Measurements from ENCODE around the gene TDRD5. TPM values are rescaled to one million over a fixed set of nuclear protein-coding genes. Genes with fewer than 3 reads are reported as not detected.
"Not testable (repeated sequence)": the region's sequence is repeated elsewhere in the genome, so short reads cannot be mapped to it uniquely, and the experiment has no call there.

The TDRD5 gene
- polyA plus RNA-seq, 1 donor (not counting 4 experiments of a cell fraction or from before 2014, with no cell fraction given): not detected

DNA sequence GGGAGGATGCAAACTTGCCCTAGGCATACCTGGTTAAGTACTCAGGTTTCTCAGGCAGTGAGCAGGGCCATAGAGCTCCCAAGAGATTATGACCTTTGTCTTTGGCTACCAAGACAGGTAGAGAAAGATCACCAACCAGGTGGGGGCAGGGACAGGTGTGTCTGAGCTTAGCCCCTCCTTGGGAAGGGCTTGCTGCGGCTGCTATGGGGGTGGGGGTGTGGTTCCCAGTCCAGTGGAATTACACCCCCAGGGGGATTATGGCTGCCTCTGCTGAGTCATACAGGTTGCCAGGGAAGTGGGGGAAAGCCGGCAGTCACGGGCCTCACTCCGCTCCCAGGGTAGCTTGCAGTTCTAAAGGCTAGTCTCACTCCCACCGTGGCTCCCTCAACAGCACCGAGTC, 86.2 kb downstream of the TDRD5 start:
- Histone ChIP-seq H3K9me1 (ENCODE audit: control insufficient read depth, extremely low read depth, insufficient read depth, low read length) (no peaks in the 10 kb centered on the region), H3K79me2 (ENCODE audit: control insufficient read depth, insufficient read depth, low read length) (no peaks in the 10 kb centered on the region), H3K9me3 (ENCODE audit: control insufficient read depth, low read depth, low read length) (no peaks in the 10 kb centered on the region), H2AFZ (ENCODE audit: control insufficient read depth, low read length) (no peak overlapping the region), H3K4me2 (ENCODE audit: control insufficient read depth, extremely low read depth, insufficient read depth, low read depth, low read length) (no peak overlapping the region), H3K27ac (ENCODE audit: control insufficient read depth, insufficient read depth, low read length) (no peak overlapping the region), H3K27me3 (ENCODE audit: control insufficient read depth, extremely low read depth, insufficient read depth, low read length) (no peaks in the 10 kb centered on the region), H3K4me3 (ENCODE audit: control insufficient read depth in 2 of 3, extremely low read depth in 1 of 3, insufficient read depth in 2 of 3, low read depth in 1 of 3, low read length in 3 of 3) (no peak overlapping the region), H4K20me1 (ENCODE audit: control insufficient read depth, extremely low read depth, insufficient read depth, low read length) (no peaks in the 10 kb centered on the region), H3K4me1 (ENCODE audit: control insufficient read depth, extremely low read depth, insufficient read depth, low read length) (no peaks in the 10 kb centered on the region), H3K9ac (ENCODE audit: control insufficient read depth, extremely low read depth, insufficient read depth, low read length) (no peak overlapping the region), H3K36me3 (ENCODE audit: control insufficient read depth in 2 of 2, extremely low read depth in 1 of 2, insufficient read depth in 2 of 2, low read length in 2 of 2) (no peaks in the 10 kb centered on the region)
- TF ChIP-seq, protein P1, sequence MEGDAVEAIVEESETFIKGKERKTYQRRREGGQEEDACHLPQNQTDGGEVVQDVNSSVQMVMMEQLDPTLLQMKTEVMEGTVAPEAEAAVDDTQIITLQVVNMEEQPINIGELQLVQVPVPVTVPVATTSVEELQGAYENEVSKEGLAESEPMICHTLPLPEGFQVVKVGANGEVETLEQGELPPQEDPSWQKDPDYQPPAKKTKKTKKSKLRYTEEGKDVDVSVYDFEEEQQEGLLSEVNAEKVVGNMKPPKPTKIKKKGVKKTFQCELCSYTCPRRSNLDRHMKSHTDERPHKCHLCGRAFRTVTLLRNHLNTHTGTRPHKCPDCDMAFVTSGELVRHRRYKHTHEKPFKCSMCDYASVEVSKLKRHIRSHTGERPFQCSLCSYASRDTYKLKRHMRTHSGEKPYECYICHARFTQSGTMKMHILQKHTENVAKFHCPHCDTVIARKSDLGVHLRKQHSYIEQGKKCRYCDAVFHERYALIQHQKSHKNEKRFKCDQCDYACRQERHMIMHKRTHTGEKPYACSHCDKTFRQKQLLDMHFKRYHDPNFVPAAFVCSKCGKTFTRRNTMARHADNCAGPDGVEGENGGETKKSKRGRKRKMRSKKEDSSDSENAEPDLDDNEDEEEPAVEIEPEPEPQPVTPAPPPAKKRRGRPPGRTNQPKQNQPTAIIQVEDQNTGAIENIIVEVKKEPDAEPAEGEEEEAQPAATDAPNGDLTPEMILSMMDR (optimal IDR thresholded peaks at IDR 0.05 in 1 of 3, IDR thresholded peaks at IDR 0.05 in 1 of 3, conservative IDR thresholded peaks at IDR 0.05 in 1 of 3; ENCODE audit: extremely low read depth in 1 of 3, insufficient read depth in 2 of 3, low read length in 3 of 3): no peak
- dilution Hi-C loops (cut with MboI; ENCODE audit: extremely low pct_ligation_motif_present, low sequenced_read_pairs): no loop called here
- FAIRE-seq (no peak), DNase-seq (ENCODE audit: low read depth, low spot score) (no peak)

DNA sequence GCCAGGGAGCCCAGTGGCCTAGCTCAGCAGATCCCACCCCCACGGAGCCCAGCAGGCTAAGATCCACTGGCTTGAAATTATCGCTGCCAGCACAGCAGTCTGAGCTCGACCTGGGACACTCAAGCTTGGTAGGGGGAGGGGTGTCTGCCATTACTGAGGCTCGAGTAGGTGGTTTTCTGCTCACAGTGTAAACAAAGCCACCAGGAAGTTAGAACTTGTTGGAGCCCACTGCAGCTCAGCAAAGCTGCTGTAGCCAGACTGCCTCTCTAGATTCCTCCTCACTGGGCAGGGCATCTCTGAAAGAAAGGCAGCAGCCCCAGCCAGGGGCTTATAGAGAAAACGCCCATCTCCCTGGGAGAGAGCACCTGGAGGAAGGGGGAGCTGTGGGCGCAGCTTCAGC, 102.9 kb downstream of the TDRD5 start:
- H3K27me3 ChIP-seq (ENCODE audit: control insufficient read depth, extremely low read depth, insufficient read depth, low read length); H3K4me3 ChIP-seq (ENCODE audit: control insufficient read depth in 2 of 3, extremely low read depth in 1 of 3, insufficient read depth in 2 of 3, low read depth in 1 of 3, low read length in 3 of 3); H3K27ac ChIP-seq (ENCODE audit: control insufficient read depth, insufficient read depth, low read length); H3K9me3 ChIP-seq (ENCODE audit: control insufficient read depth, low read depth, low read length); H2AFZ ChIP-seq (ENCODE audit: control insufficient read depth, low read length); H3K9me1 ChIP-seq (ENCODE audit: control insufficient read depth, extremely low read depth, insufficient read depth, low read length); H3K79me2 ChIP-seq (ENCODE audit: control insufficient read depth, insufficient read depth, low read length); DNase-seq (ENCODE audit: low read depth, low spot score); H3K4me2 ChIP-seq (ENCODE audit: control insufficient read depth, extremely low read depth, insufficient read depth, low read depth, low read length); H4K20me1 ChIP-seq (ENCODE audit: control insufficient read depth, extremely low read depth, insufficient read depth, low read length); FAIRE-seq; H3K4me1 ChIP-seq (ENCODE audit: control insufficient read depth, extremely low read depth, insufficient read depth, low read length); H3K36me3 ChIP-seq (ENCODE audit: control insufficient read depth in 2 of 2, extremely low read depth in 1 of 2, insufficient read depth in 2 of 2, low read length in 2 of 2); dilution Hi-C loops (cut with MboI; ENCODE audit: extremely low pct_ligation_motif_present, low sequenced_read_pairs); H3K9ac ChIP-seq (ENCODE audit: control insufficient read depth, extremely low read depth, insufficient read depth, low read length): not testable (repeated sequence)

DNA sequence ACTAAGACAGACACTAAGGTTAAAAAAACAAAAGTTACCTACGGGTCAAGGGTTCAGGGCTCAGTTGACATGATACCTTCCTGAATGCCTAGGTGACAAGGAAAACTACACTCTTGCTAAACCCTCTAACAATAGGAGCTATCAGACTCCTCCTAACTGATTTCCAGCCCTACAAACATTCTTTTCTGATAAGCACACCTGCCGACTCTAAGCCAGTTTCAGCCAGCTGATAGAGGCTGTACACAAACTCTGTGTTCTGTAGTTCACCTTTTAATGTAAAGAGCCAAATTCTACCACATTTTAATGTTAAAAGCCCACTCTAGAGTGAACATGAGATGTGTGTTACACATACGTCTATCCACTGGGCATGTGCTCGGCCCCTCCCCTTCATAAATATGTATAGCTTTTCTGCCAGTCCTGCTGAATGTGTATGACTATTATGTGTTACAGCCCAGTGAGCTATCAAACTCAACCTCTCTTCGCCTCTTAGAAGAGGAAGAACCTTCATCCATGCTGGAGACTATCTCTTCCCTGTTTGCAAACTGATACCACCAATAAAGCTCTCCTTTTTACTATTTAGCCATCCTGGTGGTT, 111.4 kb downstream of the TDRD5 start:
- TF ChIP-seq, protein P1 (optimal IDR thresholded peaks at IDR 0.05 in 1 of 3, IDR thresholded peaks at IDR 0.05 in 1 of 3, conservative IDR thresholded peaks at IDR 0.05 in 1 of 3; ENCODE audit: extremely low read depth in 1 of 3, insufficient read depth in 2 of 3, low read length in 3 of 3): no peak
- no peak for TF ChIP-seq EZH2 (IDR thresholded peaks at IDR 0.05; ENCODE audit: low read length)
- dilution Hi-C loops (cut with MboI; ENCODE audit: extremely low pct_ligation_motif_present, low sequenced_read_pairs): loop anchor here (25.0 kb wide), 1 partner anchor 109 kb away; no protein-coding TSS in a partner anchor
- H3K27me3 ChIP-seq (ENCODE audit: control insufficient read depth, extremely low read depth, insufficient read depth, low read length): no peaks in the 10 kb centered on the region
- H3K4me2 ChIP-seq (ENCODE audit: control insufficient read depth, extremely low read depth, insufficient read depth, low read depth, low read length): no peak overlapping the region
- H3K9me1 ChIP-seq (ENCODE audit: control insufficient read depth, extremely low read depth, insufficient read depth, low read length): no peaks in the 10 kb centered on the region
- no peaks in the 10 kb centered on the region for H3K36me3 ChIP-seq (ENCODE audit: control insufficient read depth in 2 of 2, extremely low read depth in 1 of 2, insufficient read depth in 2 of 2, low read length in 2 of 2)
- no peaks in the 10 kb centered on the region for H4K20me1 ChIP-seq (ENCODE audit: control insufficient read depth, extremely low read depth, insufficient read depth, low read length)
- FAIRE-seq: no peak
- no peaks in the 10 kb centered on the region for H3K79me2 ChIP-seq (ENCODE audit: control insufficient read depth, insufficient read depth, low read length)
- no peak overlapping the region for H2AFZ ChIP-seq (ENCODE audit: control insufficient read depth, low read length)
- no peak overlapping the region for H3K27ac ChIP-seq (ENCODE audit: control insufficient read depth, insufficient read depth, low read length)
- no peaks in the 10 kb centered on the region for H3K4me1 ChIP-seq (ENCODE audit: control insufficient read depth, extremely low read depth, insufficient read depth, low read length)
- H3K9me3 ChIP-seq (ENCODE audit: control insufficient read depth, low read depth, low read length): no peaks in the 10 kb centered on the region
- DNase-seq (ENCODE audit: low read depth, low spot score): no peak
- H3K9ac ChIP-seq (ENCODE audit: control insufficient read depth, extremely low read depth, insufficient read depth, low read length): no peak overlapping the region
- no peak overlapping the region for H3K4me3 ChIP-seq (ENCODE audit: control insufficient read depth in 2 of 3, extremely low read depth in 1 of 3, insufficient read depth in 2 of 3, low read depth in 1 of 3, low read length in 3 of 3)

Data from keratinocyte (primary cell).